ENCODE measurements around the gene ROMO1.
"Not testable (repeated sequence)": the region's sequence is repeated elsewhere in the genome, so short reads cannot be mapped to it uniquely, and the experiment has no call there.

Gene ROMO1

GRCh38 chr20:35737865-35738333, 38.7 kb downstream of the ROMO1 start:
- H3K36me3 ChIP-seq (ENCODE audit: insufficient read depth, low read length): peaks cover 61% of the 10 kb centered on the region
- peaks cover 67% of the 10 kb centered on the region for H3K4me1 ChIP-seq (ENCODE audit: insufficient read depth, low read length)
- no peaks in the 10 kb centered on the region for H3K9me3 ChIP-seq (ENCODE audit: low read length)
- H3K27me3 ChIP-seq (ENCODE audit: control insufficient read depth in 1 of 2, insufficient read depth in 2 of 2, low read length in 2 of 2): no peaks in the 10 kb centered on the region
- H3K27ac ChIP-seq (ENCODE audit: low read depth, low read length): no peak overlapping the region
- no peak overlapping the region for H3K4me3 ChIP-seq (ENCODE audit: low read depth in 1 of 2, low read length in 2 of 2)
- peak overlapping the region; percentile 13 for H3K9ac ChIP-seq (ENCODE audit: low read length)

- no peaks in the 10 kb centered on the region for H3K27me3 ChIP-seq (ENCODE audit: control insufficient read depth in 1 of 2, insufficient read depth in 2 of 2, low read length in 2 of 2)
- H3K27ac ChIP-seq (ENCODE audit: low read depth, low read length): no peak overlapping the region
- no peak overlapping the region for H3K4me3 ChIP-seq (ENCODE audit: low read depth in 1 of 2, low read length in 2 of 2)
- H3K9me3 ChIP-seq (ENCODE audit: low read length): no peaks in the 10 kb centered on the region
- peaks cover 54% of the 10 kb centered on the region for H3K36me3 ChIP-seq (ENCODE audit: insufficient read depth, low read length)
- peak overlapping the region; percentile 13 for H3K9ac ChIP-seq (ENCODE audit: low read length)
- H3K4me1 ChIP-seq (ENCODE audit: insufficient read depth, low read length): peaks cover 66% of the 10 kb centered on the region
These were observed 39.4 kb downstream of the ROMO1 start for GRCh38 chr20:35738410-35739179.

GRCh38 chr20:35739294-35740163, 40.3 kb downstream of the ROMO1 start:
- no peak overlapping the region for H3K9ac ChIP-seq (ENCODE audit: low read length)
- no peaks in the 10 kb centered on the region for H3K27me3 ChIP-seq (ENCODE audit: control insufficient read depth in 1 of 2, insufficient read depth in 2 of 2, low read length in 2 of 2)
- peak overlapping the region; percentile 34 for H3K27ac ChIP-seq (ENCODE audit: low read depth, low read length)
- H3K36me3 ChIP-seq (ENCODE audit: insufficient read depth, low read length): peaks cover 46% of the 10 kb centered on the region
- H3K9me3 ChIP-seq (ENCODE audit: low read length): no peaks in the 10 kb centered on the region
- peak overlapping the region in 1 of 2 donors; percentile 24 for H3K4me3 ChIP-seq (ENCODE audit: low read depth in 1 of 2, low read length in 2 of 2)
- H3K4me1 ChIP-seq (ENCODE audit: insufficient read depth, low read length): peaks cover 57% of the 10 kb centered on the region

GRCh38 chr20:35741892-35742740, 42.9 kb downstream of the ROMO1 start, which contains the start of gene RBM39:
Gene RBM39 (minus strand): TSS chr20:35742260. CDS start chr20:35740874, 1,386 bp downstream.
- H3K36me3 ChIP-seq (ENCODE audit: insufficient read depth, low read length): peaks cover 24% of the 10 kb centered on the region
- no peaks in the 10 kb centered on the region for H3K9me3 ChIP-seq (ENCODE audit: low read length)
- H3K27me3 ChIP-seq (ENCODE audit: control insufficient read depth in 1 of 2, insufficient read depth in 2 of 2, low read length in 2 of 2): no peaks in the 10 kb centered on the region
- peak within 1 kb of the TSS; percentile 91 to 100 for H3K4me3 ChIP-seq (ENCODE audit: low read depth in 1 of 2, low read length in 2 of 2)
- peaks cover 36% of the 10 kb centered on the region for H3K4me1 ChIP-seq (ENCODE audit: insufficient read depth, low read length)
- peak within 1 kb of the TSS; percentile 98 for H3K9ac ChIP-seq (ENCODE audit: low read length)
- peak within 1 kb of the TSS; percentile 100 for H3K27ac ChIP-seq (ENCODE audit: low read depth, low read length)

- peaks cover 35% of the 10 kb centered on the region for H3K4me1 ChIP-seq (ENCODE audit: insufficient read depth, low read length)
- H3K27ac ChIP-seq (ENCODE audit: low read depth, low read length): peak overlapping the region; percentile 85
- H3K9ac ChIP-seq (ENCODE audit: low read length): peak overlapping the region; percentile 96
- no peaks in the 10 kb centered on the region for H3K27me3 ChIP-seq (ENCODE audit: control insufficient read depth in 1 of 2, insufficient read depth in 2 of 2, low read length in 2 of 2)
- H3K4me3 ChIP-seq (ENCODE audit: low read depth in 1 of 2, low read length in 2 of 2): peak overlapping the region; percentile 28 to 91
- H3K36me3 ChIP-seq (ENCODE audit: insufficient read depth, low read length): peaks cover 22% of the 10 kb centered on the region
- H3K9me3 ChIP-seq (ENCODE audit: low read length): no peaks in the 10 kb centered on the region
These were observed 43.7 kb downstream of the ROMO1 start for GRCh38 chr20:35742741-35743523.

- Histone ChIP-seq H3K36me3 (ENCODE audit: insufficient read depth, low read length) (peaks cover 13% of the 10 kb centered on the region), H3K27me3 (ENCODE audit: control insufficient read depth in 1 of 2, insufficient read depth in 2 of 2, low read length in 2 of 2) (no peaks in the 10 kb centered on the region), H3K27ac (ENCODE audit: low read depth, low read length) (peak overlapping the region; percentile 85), H3K4me1 (ENCODE audit: insufficient read depth, low read length) (peaks cover 25% of the 10 kb centered on the region), H3K9me3 (ENCODE audit: low read length) (no peaks in the 10 kb centered on the region), H3K4me3 (ENCODE audit: low read depth in 1 of 2, low read length in 2 of 2) (no peak overlapping the region), H3K9ac (ENCODE audit: low read length) (peak overlapping the region; percentile 96)
These were observed 44.7 kb downstream of the ROMO1 start for GRCh38 chr20:35743693-35744491.

- not testable (repeated sequence) for H3K27me3 ChIP-seq (ENCODE audit: control insufficient read depth in 1 of 2, insufficient read depth in 2 of 2, low read length in 2 of 2); H3K4me3 ChIP-seq (ENCODE audit: low read depth in 1 of 2, low read length in 2 of 2); H3K9me3 ChIP-seq (ENCODE audit: low read length); H3K36me3 ChIP-seq (ENCODE audit: insufficient read depth, low read length); H3K9ac ChIP-seq (ENCODE audit: low read length); H3K27ac ChIP-seq (ENCODE audit: low read depth, low read length)
- peaks cover 20% of the 10 kb centered on the region for H3K4me1 ChIP-seq (ENCODE audit: insufficient read depth, low read length)
These were observed 45.3 kb downstream of the ROMO1 start for GRCh38 chr20:35744492-35744841.
